Natural killer cell (primary cell): ENCODE results near the gene FFAR4. TPM values are rescaled to one million over a fixed set of nuclear protein-coding genes. Genes with fewer than 3 reads are reported as not detected.

Experiments used
- ATAC-seq, 3 donors: fragments of 150-1000 bp in 2 of 3; fragments of 200-7000 bp in 1 of 3; cut with Tn5 transposase; 1 replicate in 1 of 3; 2 replicates in 2 of 3; pipeline ENCODE4 v1.10.0; 2021; ENCODE audit warnings: mild to moderate bottlenecking in 2 of 3, moderate library complexity in 2 of 3
- DNase-seq, 2 donors: peaks; one replicate each; pipeline versions ENCODE4 v3.0.0 to v3.0.0-alpha.2; 2013 to 2021; ENCODE audit warnings: mixed read lengths in 1 of 2
- H3K27ac ChIP-seq: one replicate; pipeline ENCODE4 v1.5.1; 2013; ENCODE audit warnings: mild to moderate bottlenecking, low read length
- H3K27me3 ChIP-seq: one replicate; pipeline ENCODE4 v1.6.1; 2013; ENCODE audit warnings: low read length; ENCODE audit not compliant: control insufficient read depth, insufficient read depth
- H3K36me3 ChIP-seq: one replicate; pipeline ENCODE4 v1.6.1; 2013; ENCODE audit warnings: low read length; ENCODE audit not compliant: control insufficient read depth, insufficient read depth
- H3K4me1 ChIP-seq: one replicate; pipeline ENCODE4 v1.6.1; 2013; ENCODE audit warnings: low read length; ENCODE audit not compliant: control insufficient read depth, insufficient read depth
- H3K4me3 ChIP-seq: one replicate; pipeline ENCODE4 v1.5.1; 2013; ENCODE audit warnings: low read length
- H3K9me3 ChIP-seq: one replicate; pipeline ENCODE4 v1.6.1; 2013; ENCODE audit warnings: low read length; ENCODE audit not compliant: control insufficient read depth, insufficient read depth
- H3K27ac Mint-ChIP-seq, 2 donors: one replicate each; pipeline ENCODE4 v1.8.0; 2022; ENCODE audit warnings: mild to moderate bottlenecking in 2 of 2, mixed read lengths in 2 of 2, moderate library complexity in 1 of 2
- H3K27me3 Mint-ChIP-seq, 2 donors: one replicate each; pipeline ENCODE4 v1.8.0; 2022; ENCODE audit warnings: low read depth in 2 of 2, mixed read lengths in 2 of 2
- H3K36me3 Mint-ChIP-seq: one replicate; pipeline ENCODE4 v1.8.0; 2022; ENCODE audit warnings: mixed read lengths
- H3K4me1 Mint-ChIP-seq, 2 donors: one replicate each; pipeline ENCODE4 v1.8.0; 2022; ENCODE audit warnings: mixed read lengths in 2 of 2
- H3K4me3 Mint-ChIP-seq: one replicate; pipeline ENCODE4 v1.8.0; 2022; ENCODE audit warnings: mild to moderate bottlenecking, moderate library complexity, mixed read lengths
- H3K9me3 Mint-ChIP-seq, 2 donors: one replicate each; pipeline ENCODE4 v1.8.0; 2022; ENCODE audit warnings: mixed read lengths in 2 of 2
- WGBS: methylation state at CpG from one replicate; pipeline ENCODE4 v1.1.7; 2013; ENCODE audit warnings: missing lambda C conversion rate; ENCODE audit not compliant: insufficient coverage; 5-methylcytosine and 5-hydroxymethylcytosine counted together
- intact Hi-C: fragments of 100-400 bp; cut with micrococcal nuclease; formaldehyde crosslinking; loops from one replicate; pipeline ENCODE4 v1.14.2; 2022
- total RNA-seq, 4 donors: library from RNA; stranded (reverse); fragments of 120-200 nt in 1 of 4; gene quantifications; one replicate each; pipeline versions ENCODE4 v1.2.3 to v1.2.4, GENCODE V29; 2013 to 2022
- TF ChIP-seq, protein P1 (sequence below): fragments of 200-600 bp; IDR thresholded peaks from one replicate; pipeline ENCODE4 v1.8.0; 2022; ENCODE audit warnings: antibody characterized with exemption

Gene FFAR4
- total RNA-seq, 3 donors from 2014 or later (not counting 1 experiment from before 2014, with no cell fraction given) = not detected

GRCh38 chr10:93591065-93591808 is 24.8 kb downstream of the FFAR4 start:
- no peak overlapping the region for H3K4me3 Mint-ChIP-seq
- H3K27ac Mint-ChIP-seq = no peak overlapping the region
- H3K4me1 Mint-ChIP-seq = no peaks in the 10 kb centered on the region
- DNase-seq (no peak), ATAC-seq (no peak)
- no peaks in the 10 kb centered on the region for H3K9me3 Mint-ChIP-seq
- H3K27ac ChIP-seq = no peak overlapping the region
- no peaks in the 10 kb centered on the region for H3K36me3 Mint-ChIP-seq
- peaks cover 4 to 7% of the 10 kb centered on the region in 2 donors for H3K27me3 Mint-ChIP-seq
- intact Hi-C loops = no loop called here
- TF ChIP-seq, protein P1, sequence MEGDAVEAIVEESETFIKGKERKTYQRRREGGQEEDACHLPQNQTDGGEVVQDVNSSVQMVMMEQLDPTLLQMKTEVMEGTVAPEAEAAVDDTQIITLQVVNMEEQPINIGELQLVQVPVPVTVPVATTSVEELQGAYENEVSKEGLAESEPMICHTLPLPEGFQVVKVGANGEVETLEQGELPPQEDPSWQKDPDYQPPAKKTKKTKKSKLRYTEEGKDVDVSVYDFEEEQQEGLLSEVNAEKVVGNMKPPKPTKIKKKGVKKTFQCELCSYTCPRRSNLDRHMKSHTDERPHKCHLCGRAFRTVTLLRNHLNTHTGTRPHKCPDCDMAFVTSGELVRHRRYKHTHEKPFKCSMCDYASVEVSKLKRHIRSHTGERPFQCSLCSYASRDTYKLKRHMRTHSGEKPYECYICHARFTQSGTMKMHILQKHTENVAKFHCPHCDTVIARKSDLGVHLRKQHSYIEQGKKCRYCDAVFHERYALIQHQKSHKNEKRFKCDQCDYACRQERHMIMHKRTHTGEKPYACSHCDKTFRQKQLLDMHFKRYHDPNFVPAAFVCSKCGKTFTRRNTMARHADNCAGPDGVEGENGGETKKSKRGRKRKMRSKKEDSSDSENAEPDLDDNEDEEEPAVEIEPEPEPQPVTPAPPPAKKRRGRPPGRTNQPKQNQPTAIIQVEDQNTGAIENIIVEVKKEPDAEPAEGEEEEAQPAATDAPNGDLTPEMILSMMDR = no peak
- H3K4me3 ChIP-seq = no peak overlapping the region
- 85% methylated on average over 4 of the region's 8 CpGs for WGBS
- H3K4me1 ChIP-seq = no peaks in the 10 kb centered on the region
- no peaks in the 10 kb centered on the region for H3K9me3 ChIP-seq
- no peaks in the 10 kb centered on the region for H3K27me3 ChIP-seq
- H3K36me3 ChIP-seq = no peaks in the 10 kb centered on the region

DNA sequence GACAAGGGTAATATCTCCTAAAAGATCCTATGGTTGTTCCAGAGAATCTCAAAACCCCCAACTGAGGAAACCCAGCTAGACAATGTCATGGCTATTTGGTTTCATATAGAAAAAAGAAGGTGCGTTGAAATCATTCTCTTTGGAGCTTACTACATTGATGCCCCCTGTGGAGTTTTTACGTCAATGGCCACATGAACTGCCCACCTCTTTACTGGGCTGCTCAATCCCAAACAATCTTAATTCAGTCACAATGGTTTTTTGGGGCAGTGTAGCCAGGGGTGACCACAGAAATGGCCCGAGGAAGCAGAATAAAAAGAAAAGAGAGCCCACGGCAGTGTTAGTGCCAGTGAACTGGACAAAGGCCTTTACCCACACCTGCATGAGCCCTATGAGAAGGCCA is 26.8 kb downstream of the FFAR4 start:
- Mint-ChIP-seq H3K27me3 (peaks cover 4 to 7% of the 10 kb centered on the region in 2 donors), H3K9me3 (no peaks in the 10 kb centered on the region), H3K36me3 (no peaks in the 10 kb centered on the region), H3K27ac (no peak overlapping the region), H3K4me1 (no peaks in the 10 kb centered on the region), H3K4me3 (no peak overlapping the region)
- no peak for DNase-seq
- Histone ChIP-seq H3K27me3 (no peaks in the 10 kb centered on the region), H3K9me3 (no peaks in the 10 kb centered on the region), H3K4me3 (no peak overlapping the region), H3K4me1 (no peaks in the 10 kb centered on the region), H3K27ac (no peak overlapping the region), H3K36me3 (no peaks in the 10 kb centered on the region)
- no peak for ATAC-seq
- TF ChIP-seq, protein P1 = no peak
- intact Hi-C loops = no loop called here
- WGBS = 91% methylated on average over 4 of the region's 4 CpGs

- H3K9me3 Mint-ChIP-seq = no peaks in the 10 kb centered on the region
- no peak overlapping the region for H3K27ac Mint-ChIP-seq
- no peaks in the 10 kb centered on the region for H3K36me3 ChIP-seq
- no peaks in the 10 kb centered on the region for H3K4me1 Mint-ChIP-seq
- ATAC-seq (no peak), DNase-seq (no peak)
- TF ChIP-seq, protein P1 = no peak
- H3K27ac ChIP-seq = no peak overlapping the region
- H3K27me3 Mint-ChIP-seq = peaks cover 2 to 3% of the 10 kb centered on the region in 2 donors
- no peaks in the 10 kb centered on the region for H3K9me3 ChIP-seq
- H3K36me3 Mint-ChIP-seq = no peaks in the 10 kb centered on the region
- H3K4me3 ChIP-seq = no peak overlapping the region
- WGBS = 91% methylated on average over 18 of the region's 18 CpGs
- intact Hi-C loops = no loop called here
- no peaks in the 10 kb centered on the region for H3K27me3 ChIP-seq
- H3K4me3 Mint-ChIP-seq = no peak overlapping the region
- H3K4me1 ChIP-seq = no peaks in the 10 kb centered on the region
Measured at GRCh38 chr10:93593749-93594148, 27.3 kb downstream of the FFAR4 start.

GRCh38 chr10:93594518-93594917 is 28.1 kb downstream of the FFAR4 start:
- Histone ChIP-seq H3K4me1 (no peaks in the 10 kb centered on the region), H3K27me3 (no peaks in the 10 kb centered on the region), H3K9me3 (no peaks in the 10 kb centered on the region), H3K4me3 (no peak overlapping the region), H3K36me3 (no peaks in the 10 kb centered on the region), H3K27ac (no peak overlapping the region)
- intact Hi-C loops = no loop called here
- Mint-ChIP-seq H3K27ac (no peak overlapping the region), H3K36me3 (no peaks in the 10 kb centered on the region), H3K4me1 (no peaks in the 10 kb centered on the region), H3K9me3 (no peaks in the 10 kb centered on the region), H3K4me3 (no peak overlapping the region), H3K27me3 (peaks cover 0 to 2% of the 10 kb centered on the region in 2 donors)
- 81% methylated on average over 7 of the region's 7 CpGs for WGBS
- no peak for ATAC-seq
- DNase-seq = no peak
- TF ChIP-seq, protein P1 = no peak
